NCI-H460 (cell line): ENCODE data around the gene BMS1. TPM values are rescaled to one million over a fixed set of nuclear protein-coding genes. Genes with fewer than 3 reads are reported as not detected.
"Not testable (repeated sequence)": the region's sequence is repeated elsewhere in the genome, so short reads cannot be mapped to it uniquely, and the experiment has no call there.

Source experiments
- DNase-seq: peaks from one replicate; pipeline ENCODE4 v3.0.0-alpha.2; 2016; ENCODE audit warnings: low read depth; ENCODE audit errors: extremely low read depth
- total RNA-seq: library from RNA; depleted of rRNA; stranded (reverse); fragments of >200 nt; shearing (Covaris generic); gene quantifications from 2 replicates; pipeline ENCODE4 v1.2.3, GENCODE V29; 2014

BMS1 gene
- total RNA-seq, 1 experiment from 2014 or later, result 27.8 TPM

DNA sequence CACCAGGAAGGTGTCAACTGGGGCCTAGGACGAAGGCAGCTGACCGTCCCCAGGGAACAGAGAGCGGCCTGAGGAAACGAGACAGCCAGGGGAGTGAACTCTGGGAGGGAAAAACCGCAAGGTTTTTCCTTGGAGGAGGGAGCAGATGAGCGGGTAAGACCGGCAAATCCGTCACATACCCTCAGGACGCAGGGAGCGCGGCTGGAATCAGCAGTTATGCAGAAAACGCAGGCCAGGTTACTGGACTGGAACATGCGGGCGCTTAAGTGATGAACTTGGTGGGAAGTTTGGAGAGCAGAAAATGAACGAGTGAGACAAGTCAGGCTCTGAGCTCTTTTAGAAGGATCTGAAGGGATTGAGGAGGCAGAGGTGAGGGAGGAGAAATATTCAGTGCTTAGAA, 76.7 kb downstream of the BMS1 start:
- no peak for DNase-seq

DNA sequence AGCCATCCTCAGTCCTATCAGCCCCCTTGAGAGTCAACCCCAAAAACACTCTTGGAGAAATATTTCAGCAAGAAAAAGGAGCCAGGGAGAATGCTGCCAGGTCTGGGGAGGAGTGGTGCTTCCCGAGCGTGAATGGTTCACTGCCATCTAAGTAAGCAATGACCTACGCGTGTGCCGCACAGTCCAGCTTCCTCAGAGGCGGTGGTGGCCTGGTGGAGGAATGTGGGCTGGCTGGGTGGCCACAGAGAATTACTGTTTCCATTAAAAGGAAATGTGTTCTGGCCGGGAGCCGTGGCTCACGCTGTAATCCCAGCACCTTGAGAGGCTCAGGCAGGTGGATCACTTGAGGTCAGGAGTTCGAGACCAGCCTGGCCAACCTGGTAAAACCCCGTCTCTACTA, 77.4 kb downstream of the BMS1 start:
- not testable (repeated sequence) for DNase-seq

- DNase-seq, result not testable (repeated sequence)
Measured at GRCh38 chr10:42862801-42863200, 80.2 kb downstream of the BMS1 start.

- DNase-seq, result peak; percentile 6
Measured at GRCh38 chr10:42864575-42864974, 82.0 kb downstream of the BMS1 start.

DNA sequence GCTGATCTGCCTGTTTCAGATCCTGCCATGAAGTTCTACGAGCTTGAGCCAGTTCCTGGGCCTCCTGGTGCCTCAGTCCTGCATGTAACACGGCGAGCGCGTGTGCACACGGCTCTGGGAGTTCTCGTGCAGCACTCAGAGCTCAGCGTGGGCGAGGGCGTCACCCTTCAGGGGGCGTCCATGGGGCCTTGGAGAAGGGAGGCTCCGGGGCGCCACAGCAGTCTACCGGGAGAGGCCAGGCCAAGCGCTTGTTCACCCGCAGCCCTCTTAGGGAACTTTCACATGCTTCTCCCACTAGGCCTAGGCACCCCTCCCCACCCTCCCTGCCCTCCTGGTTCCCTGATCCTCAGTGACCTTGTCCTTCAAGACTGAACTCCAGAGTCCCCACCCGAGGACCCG, 83.1 kb downstream of the BMS1 start:
- no peak for DNase-seq

DNA sequence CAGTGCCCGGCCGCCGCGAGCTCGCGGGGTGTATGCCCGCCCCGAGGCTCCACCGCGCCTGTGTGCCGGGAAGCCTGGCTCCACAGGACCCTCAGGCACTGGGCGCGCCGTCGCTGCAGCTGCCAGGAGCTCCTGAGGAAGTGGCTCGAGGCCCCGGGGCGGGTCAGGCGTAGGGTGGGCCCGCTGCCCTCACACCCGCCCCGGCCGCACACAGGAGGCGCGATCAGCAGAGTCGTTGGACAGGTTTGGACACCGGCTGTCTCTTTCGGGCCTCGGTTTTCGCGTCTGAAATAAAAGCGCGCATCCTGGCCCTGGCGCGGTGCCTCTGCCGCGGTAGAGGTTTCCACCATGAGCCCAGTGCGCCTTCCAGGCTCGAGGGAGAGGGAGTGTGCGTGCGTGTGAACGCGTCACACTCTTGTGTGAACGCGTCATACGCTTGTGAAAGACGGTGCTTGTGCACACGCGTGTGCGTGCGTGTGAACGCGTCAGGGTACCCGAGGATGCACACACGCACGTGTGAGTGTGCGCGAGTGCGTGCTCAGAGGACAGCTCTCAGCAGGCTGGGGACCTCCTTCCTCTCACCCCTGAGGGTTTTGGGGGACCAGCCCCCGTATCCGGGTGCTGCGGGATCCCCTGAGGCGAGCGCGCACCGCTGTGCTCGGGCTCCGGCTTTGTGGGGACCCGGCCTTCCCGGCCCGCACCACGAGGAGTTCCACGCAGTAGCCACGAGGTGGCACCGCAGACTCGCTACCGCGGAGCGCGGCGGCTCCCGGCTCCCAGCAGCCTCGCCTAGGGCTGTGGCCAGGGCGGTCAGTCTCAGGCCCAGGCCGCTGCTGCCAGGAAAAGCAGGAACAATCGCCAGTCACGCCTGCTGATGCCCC, 83.8 kb downstream of the BMS1 start:
- DNase-seq, result peak; percentile 69

DNA sequence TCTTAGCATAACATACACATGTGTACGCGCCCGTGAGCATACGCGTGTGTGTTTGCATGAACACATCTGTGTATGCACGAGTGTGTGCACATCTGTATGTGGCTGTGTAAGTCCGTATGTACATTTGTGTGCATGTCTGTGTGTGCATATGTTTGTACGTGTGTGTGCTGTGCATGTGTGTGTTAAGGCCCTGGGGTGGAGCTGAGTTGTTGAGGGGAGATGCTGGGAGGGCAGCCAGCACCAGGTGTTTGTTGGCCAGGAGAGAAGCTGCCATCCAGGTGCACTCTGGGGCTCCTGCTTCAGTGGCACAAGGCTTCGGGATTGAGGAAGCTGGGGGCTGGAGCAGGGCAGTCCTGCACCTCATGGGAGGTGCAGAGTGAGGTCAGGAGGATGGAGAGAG, 85.0 kb downstream of the BMS1 start:
- no peak for DNase-seq

DNA sequence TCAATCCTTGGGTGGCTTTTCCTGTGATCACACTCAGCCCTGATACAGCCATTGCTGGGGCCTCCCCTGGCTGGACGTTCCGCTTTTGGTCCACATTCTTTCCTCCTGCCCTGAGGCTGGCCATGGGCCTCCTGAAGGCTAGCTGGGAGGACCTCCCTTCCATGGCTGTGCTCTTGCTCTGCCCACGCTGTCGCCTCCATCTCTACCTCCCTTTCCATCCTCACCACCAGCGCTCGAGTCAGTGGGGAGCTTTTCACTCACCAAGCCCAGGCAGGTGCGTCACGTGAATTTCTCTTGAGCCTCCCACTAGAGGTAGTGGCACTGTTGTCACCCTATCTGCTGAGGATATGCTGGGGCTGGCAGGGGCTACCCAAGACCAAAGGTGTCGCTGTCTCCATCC, 85.9 kb downstream of the BMS1 start:
- DNase-seq, result no peak

DNA sequence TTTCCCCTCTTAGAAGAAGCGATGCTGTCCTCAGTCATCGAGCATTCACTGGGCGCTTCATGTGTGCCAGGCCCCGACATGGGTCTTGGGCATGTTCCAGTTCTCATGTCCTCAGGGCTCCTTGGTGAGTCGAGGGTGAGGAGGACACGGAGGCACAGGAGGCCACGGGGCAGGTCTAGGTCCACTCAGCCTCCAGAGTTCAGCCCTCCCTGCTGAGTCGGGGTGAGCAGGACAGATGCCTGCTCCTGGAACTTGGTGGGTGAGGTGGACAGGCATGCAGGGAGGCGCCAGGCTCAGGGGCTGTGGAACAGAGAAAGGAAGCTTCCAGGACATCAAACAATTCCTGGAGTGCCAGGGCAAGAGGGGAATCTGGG, 87.4 kb downstream of the BMS1 start:
- DNase-seq, result no peak

GRCh38 chr10:42871138-42871641, 88.6 kb downstream of the BMS1 start:
- DNase-seq, result not testable (repeated sequence)

DNA sequence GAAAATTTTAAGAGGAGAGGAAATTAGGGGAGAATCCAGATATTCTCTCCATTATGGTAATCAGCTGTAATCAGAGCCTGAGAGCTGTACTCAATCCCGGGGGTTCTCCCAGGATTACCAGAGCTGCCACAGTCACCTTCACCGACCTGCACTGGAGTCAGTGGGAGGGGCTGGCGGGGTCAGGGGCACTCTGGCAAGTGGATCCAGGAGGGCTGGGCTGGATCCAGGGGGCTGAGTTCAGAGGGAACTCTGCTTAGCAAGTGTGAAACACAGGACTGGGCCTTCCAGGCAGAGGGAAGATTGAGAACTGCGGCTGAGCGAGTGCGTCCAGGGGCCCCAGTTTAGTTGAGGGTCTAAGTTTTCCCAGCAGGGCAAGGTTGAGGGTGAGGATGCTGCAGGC, 89.2 kb downstream of the BMS1 start:
- DNase-seq, result no peak

- DNase-seq, result no peak
Measured at GRCh38 chr10:42872865-42873435, 90.4 kb downstream of the BMS1 start.

GRCh38 chr10:42874713-42875387, 92.3 kb downstream of the BMS1 start:
- no peak for DNase-seq

- DNase-seq, result no peak
Measured at GRCh38 chr10:42875388-42875755, 92.8 kb downstream of the BMS1 start.

DNA sequence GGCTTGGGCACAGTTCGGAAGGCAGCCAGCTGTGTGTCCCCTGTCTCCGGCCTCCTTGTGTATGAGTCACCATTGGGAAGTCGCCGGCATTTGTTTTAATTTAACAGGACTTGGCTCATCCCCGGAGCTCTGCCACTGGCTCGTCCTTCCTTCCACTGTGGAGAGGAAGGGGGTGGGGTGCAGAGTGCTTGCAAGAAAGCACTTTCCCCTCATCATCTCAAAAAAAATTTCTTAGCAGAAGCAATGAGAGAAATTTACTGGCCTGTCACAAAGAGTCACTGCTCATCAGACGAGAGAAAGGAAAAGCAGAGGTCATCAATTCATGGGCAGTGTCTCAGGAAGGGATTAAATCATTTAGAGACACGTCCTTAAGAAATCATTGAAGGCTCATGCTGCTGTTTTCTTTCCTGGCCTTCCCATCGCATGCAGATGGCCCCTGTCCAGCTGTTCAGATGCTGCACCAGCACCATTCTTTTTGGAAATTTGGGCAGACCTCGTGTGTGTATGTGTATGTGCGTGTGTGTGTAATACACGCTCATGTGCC, 93.3 kb downstream of the BMS1 start:
- DNase-seq, result no peak

DNA sequence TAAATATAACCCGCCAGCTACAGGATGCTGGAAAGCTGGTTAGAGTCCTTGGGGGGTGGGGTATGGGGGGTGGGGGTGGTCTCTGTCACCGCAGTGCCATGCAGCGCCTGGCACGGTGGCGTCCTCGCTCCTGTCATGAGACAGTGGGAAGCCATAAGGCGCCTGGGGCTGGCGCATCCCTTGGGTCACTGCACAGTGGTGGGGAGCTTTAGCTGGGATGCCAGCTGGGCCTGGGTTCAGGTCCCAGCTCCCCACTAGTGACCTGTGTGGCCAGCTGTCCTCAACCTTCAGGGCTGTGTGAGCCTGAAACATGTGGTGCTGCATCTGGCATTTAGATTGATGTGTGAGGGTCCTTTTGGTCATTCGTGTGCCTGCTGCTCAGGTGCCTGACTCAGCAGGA, 93.9 kb downstream of the BMS1 start:
- DNase-seq, result no peak

- no peak for DNase-seq
Measured at GRCh38 chr10:42876945-42877344, 94.3 kb downstream of the BMS1 start.

DNA sequence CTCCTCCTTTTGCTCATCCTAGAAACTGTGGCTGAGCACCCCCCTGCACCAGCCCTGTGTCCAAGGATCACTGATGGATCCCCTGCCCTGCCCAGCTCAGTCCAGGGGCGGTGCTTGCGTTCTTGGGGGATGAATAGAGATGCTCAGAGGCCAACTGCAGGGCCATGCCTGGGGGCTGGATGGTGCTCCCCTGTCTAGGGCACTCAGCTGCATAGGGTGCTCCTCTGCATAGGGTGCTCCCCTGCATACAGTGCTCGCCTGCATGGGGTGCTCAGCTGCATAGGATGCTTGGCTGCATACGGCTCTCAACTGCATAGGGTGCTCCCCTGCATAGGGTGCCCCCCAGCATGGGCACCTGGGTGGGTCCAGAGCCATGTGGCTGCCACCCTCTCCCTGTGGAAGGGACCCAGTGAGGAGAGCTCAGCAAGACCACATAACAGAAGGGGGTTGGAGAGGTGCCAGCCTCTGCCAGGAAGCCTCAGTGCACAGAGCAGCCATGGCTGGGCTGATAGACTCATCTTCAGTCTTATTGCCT, 95.0 kb downstream of the BMS1 start:
- DNase-seq, result no peak

DNA sequence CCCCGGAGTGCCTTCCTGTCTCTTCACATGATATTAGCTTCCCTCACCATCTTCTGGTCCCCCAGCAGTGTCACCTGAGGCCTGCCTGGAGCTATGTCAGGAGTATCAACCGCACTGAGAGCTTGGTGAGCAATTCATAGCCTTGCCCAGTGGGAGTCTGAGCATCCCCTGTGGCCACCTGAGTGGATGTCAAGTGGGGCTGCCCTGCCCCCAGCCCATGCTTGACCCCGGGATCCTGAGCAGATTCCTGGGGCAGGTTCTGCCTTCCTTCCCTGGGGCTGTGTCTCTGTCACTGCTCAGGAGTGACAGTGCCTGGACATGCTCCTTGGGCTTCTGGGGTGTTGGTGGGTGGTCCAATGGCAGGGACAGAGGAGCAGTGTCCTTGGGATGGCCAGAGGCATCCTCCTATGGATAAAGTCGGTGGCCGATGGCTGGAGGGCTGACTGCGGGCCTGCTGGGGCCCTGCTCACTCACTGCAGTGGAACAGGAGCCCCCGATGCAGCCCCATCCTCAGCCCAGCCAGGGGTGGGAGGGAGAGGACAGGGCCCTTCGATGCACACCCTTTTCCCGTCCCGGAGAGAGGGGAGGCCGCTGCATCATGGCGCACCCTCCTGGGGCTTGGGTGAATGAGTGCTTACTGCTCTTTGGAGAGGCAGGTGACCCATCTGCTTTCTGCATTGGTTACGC, 95.7 kb downstream of the BMS1 start:
- no peak for DNase-seq

GRCh38 chr10:42878821-42879195, 96.2 kb downstream of the BMS1 start:
- DNase-seq, result no peak
